RWPE2 (cell line): ENCODE data around the gene CRMP1.

Source experiments
- ATAC-seq: fragments of 200-7000 bp; cut with Tn5 transposase; 3 replicates; pipeline ENCODE4 v1.9.1; 2021; ENCODE audit warnings: low read depth
- DNase-seq: peaks from one replicate; pipeline ENCODE4 v3.0.0-alpha.2; 2020; ENCODE audit warnings: low spot score
- H3K27ac ChIP-seq: fragments of 450-650 bp; 2 replicates; pipeline ENCODE4 v1.5.1; 2017; ENCODE audit warnings: mild to moderate bottlenecking; ENCODE audit not compliant: poor library complexity, severe bottlenecking
- H3K27me3 ChIP-seq: fragments of 250-450 bp; sonication (Bioruptor Pico); 2 replicates; pipeline ENCODE4 v1.5.1; 2021; ENCODE audit warnings: mild to moderate bottlenecking, moderate library complexity; ENCODE audit not compliant: insufficient read depth, poor library complexity, severe bottlenecking
- H3K36me3 ChIP-seq: fragments of 250-450 bp; sonication (Bioruptor Pico); 2 replicates; pipeline ENCODE4 v1.5.1; 2020; ENCODE audit warnings: low read depth, mild to moderate bottlenecking, moderate library complexity
- H3K4me1 ChIP-seq: fragments of 250-450 bp; sonication (Bioruptor Pico); 2 replicates; pipeline ENCODE4 v1.5.1; 2021; ENCODE audit warnings: mild to moderate bottlenecking, moderate library complexity; ENCODE audit not compliant: insufficient read depth, poor library complexity, severe bottlenecking
- H3K4me3 ChIP-seq: fragments of 250-450 bp; sonication (Bioruptor Pico); 2 replicates; pipeline ENCODE4 v1.5.1; 2021; ENCODE audit warnings: mild to moderate bottlenecking, moderate library complexity; ENCODE audit not compliant: severe bottlenecking
- H3K9me3 ChIP-seq: fragments of 250-450 bp; sonication (Bioruptor Pico); 2 replicates; pipeline ENCODE4 v1.5.1; 2021; ENCODE audit warnings: mild to moderate bottlenecking, moderate library complexity; ENCODE audit not compliant: severe bottlenecking
- TF ChIP-seq, protein P1 (sequence below): fragments of 450-650 bp; IDR thresholded peaks from one replicate; pipeline ENCODE4 v1.5.1; 2017; ENCODE audit warnings: mild to moderate bottlenecking, moderate library complexity; ENCODE audit not compliant: poor library complexity, severe bottlenecking

Gene CRMP1

DNA sequence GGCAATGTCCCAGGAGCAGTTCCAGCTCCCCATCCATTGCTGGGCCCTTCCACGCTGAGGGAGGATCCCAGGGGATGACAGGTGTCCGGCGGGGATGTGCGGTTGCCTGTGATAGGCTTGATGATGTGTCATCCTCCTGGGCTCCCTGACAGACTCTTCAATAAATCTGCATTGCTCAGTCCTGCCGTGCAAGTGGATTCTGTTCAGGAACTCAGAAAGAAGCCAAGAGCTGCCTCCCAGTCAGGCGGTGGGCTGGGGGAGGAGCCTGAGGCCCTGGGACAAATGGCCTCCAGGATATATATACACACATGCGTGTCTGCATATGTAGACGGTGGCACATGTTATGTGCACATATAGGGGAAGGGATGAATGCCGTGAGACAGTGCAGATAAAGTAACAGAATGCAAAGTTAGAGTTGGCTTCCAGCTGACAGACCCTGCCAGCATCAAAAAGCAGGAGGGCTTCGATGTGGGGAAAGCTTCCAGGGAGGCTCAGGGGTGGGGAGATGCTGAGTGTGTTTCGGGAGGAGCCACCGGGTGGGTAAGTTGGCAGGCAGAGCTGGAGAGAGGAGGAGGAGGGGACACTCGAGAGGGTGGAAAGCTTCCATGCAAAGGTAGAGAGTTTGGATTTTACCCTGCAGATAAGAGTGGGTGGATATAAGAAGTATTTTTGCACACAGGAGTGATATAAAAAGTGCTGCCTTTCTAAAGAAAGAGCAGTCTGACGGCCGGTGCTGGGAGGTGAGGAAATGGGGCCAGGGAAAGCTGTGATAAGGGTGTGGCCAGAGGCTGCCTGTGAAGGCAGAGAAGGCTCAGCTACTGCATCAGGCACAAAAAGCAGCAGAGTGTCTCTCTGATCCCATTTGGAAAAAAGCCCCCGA lies 28.5 kb upstream of the CRMP1 start:
- DNase-seq (no peak), ATAC-seq (no peak)
- Histone ChIP-seq H3K36me3 (no peaks in the 10 kb centered on the region), H3K27ac (no peak overlapping the region), H3K9me3 (no peaks in the 10 kb centered on the region), H3K27me3 (no peaks in the 10 kb centered on the region), H3K4me3 (no peak overlapping the region), H3K4me1 (no peaks in the 10 kb centered on the region)
- TF ChIP-seq, protein P1, sequence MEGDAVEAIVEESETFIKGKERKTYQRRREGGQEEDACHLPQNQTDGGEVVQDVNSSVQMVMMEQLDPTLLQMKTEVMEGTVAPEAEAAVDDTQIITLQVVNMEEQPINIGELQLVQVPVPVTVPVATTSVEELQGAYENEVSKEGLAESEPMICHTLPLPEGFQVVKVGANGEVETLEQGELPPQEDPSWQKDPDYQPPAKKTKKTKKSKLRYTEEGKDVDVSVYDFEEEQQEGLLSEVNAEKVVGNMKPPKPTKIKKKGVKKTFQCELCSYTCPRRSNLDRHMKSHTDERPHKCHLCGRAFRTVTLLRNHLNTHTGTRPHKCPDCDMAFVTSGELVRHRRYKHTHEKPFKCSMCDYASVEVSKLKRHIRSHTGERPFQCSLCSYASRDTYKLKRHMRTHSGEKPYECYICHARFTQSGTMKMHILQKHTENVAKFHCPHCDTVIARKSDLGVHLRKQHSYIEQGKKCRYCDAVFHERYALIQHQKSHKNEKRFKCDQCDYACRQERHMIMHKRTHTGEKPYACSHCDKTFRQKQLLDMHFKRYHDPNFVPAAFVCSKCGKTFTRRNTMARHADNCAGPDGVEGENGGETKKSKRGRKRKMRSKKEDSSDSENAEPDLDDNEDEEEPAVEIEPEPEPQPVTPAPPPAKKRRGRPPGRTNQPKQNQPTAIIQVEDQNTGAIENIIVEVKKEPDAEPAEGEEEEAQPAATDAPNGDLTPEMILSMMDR, result no peak

DNA sequence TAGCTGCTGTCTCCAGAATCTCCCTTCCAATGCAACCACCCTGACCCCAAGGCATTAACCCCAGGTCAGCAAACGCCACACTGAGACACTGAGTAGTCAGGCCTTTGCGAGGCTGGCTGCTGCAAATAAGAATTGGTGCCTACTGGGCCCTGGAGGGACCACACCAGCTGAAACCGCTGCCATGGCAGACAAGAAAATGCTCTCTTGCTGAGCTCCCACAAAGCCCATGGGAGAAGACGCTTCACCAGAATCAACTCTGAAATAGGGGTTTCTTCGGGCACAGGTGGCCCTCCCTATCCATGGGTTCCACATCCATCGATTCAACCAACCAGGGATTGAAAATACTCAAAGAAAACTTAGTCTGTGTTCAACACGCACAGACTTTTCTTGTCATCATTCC lies 26.7 kb upstream of the CRMP1 start:
- DNase-seq, result no peak
- no peaks in the 10 kb centered on the region for H3K27me3 ChIP-seq
- H3K4me3 ChIP-seq, result no peak overlapping the region
- H3K36me3 ChIP-seq, result no peaks in the 10 kb centered on the region
- H3K4me1 ChIP-seq, result no peaks in the 10 kb centered on the region
- H3K27ac ChIP-seq, result no peak overlapping the region
- TF ChIP-seq, protein P1, result no peak
- H3K9me3 ChIP-seq, result no peaks in the 10 kb centered on the region
- ATAC-seq, result no peak

DNA sequence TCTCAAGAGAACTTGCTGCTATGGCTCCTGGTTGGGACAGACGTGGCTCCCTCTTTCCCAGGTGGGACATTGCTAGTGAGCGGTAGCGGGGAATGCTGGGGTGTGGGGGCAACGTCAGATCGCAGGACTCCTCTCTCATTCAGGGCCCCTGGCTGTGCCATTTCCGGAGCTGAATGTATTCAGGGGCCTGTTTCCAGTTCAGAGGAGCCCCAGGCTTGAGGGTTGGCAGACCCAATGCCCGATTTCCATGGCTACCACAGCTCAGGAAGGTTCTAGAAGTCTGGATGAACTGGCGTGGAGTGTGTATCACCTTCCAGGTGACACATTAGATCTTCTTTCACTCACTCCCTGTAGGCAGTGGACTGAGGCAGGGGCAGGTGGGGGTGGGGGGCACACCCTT lies 26.2 kb upstream of the CRMP1 start:
- Histone ChIP-seq H3K4me1 (no peaks in the 10 kb centered on the region), H3K27ac (no peak overlapping the region), H3K4me3 (no peak overlapping the region), H3K9me3 (no peaks in the 10 kb centered on the region), H3K27me3 (no peaks in the 10 kb centered on the region), H3K36me3 (no peaks in the 10 kb centered on the region)
- TF ChIP-seq, protein P1, result no peak
- no peak for DNase-seq
- no peak for ATAC-seq

DNA sequence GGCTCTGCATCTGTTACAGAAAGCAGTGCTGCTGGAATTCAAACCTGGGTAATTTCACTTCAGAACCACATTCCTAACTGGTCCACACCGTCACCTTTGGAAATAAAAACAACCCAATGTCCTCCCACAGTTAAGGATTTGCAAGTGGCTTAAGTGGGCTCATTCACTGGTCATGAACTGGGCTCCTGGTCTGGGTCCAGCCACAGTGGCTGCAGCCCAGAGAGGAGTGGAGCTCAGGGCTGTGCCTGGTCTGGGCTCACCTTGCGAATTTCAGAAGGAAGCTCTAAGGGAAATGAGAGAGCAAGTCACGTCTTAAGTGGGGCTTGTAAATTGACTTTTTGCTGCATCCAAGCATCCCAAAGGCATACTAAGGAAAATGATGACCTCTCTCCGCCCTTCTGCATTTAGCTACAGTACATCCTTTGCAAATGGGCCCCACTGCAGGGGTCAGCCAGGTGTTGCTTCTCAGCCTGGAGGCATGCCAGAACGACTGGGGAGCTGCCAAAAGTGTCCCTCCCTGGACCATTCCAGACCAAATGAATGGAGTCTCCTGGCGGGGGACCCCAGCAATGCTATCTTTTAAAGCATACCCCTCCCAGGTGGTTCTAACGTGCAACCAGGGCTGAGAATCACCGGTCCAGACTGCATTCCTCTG lies 25.6 kb upstream of the CRMP1 start:
- no peaks in the 10 kb centered on the region for H3K4me1 ChIP-seq
- no peaks in the 10 kb centered on the region for H3K36me3 ChIP-seq
- H3K4me3 ChIP-seq, result no peak overlapping the region
- TF ChIP-seq, protein P1, result no peak
- DNase-seq, result no peak
- no peak for ATAC-seq
- H3K27ac ChIP-seq, result no peak overlapping the region
- H3K9me3 ChIP-seq, result no peaks in the 10 kb centered on the region
- H3K27me3 ChIP-seq, result no peaks in the 10 kb centered on the region

DNA sequence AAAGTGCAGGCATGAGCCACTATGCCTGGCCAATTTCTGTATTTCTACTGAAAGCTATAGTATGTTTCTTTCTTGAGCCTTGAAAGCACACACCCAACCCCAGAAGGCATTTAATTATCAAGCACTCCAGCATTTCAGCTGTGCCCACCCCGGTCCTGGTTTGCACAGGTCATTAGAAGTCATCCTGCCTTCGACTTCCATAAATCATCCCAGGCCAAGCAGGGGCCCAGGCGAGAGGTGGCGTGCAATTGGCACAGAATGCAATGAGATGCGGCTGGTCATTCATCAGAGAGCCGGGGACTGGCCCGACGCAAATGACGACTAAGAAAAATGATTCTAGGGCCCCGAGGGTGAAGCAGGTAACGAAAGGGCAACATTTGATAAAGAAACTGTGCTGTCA lies 24.8 kb upstream of the CRMP1 start:
- Histone ChIP-seq H3K27me3 (no peaks in the 10 kb centered on the region), H3K27ac (no peak overlapping the region), H3K4me1 (no peaks in the 10 kb centered on the region), H3K4me3 (no peak overlapping the region), H3K36me3 (no peaks in the 10 kb centered on the region), H3K9me3 (no peaks in the 10 kb centered on the region)
- DNase-seq, result no peak
- no peak for ATAC-seq
- TF ChIP-seq, protein P1, result no peak
